ENCODE measurements around the gene CCR6.

- TF ChIP-seq CTCF (IDR thresholded peaks at IDR 0.05; ENCODE audit: poor library complexity) (no peak), EZH2 (IDR thresholded peaks at IDR 0.05; ENCODE audit: borderline replicate concordance) (no peak), EZH2phosphoT487 (IDR thresholded peaks at IDR 0.05; ENCODE audit: low read depth, severe bottlenecking, unreplicated experiment) (no peak)
These were observed 18.5 kb upstream of the CCR6 start for GRCh38 chr6:167104388-167104787.

Measured in hepatocyte (in vitro differentiated cells).